ENCODE results near the gene INPP5A.

- TF ChIP-seq, protein P1, sequence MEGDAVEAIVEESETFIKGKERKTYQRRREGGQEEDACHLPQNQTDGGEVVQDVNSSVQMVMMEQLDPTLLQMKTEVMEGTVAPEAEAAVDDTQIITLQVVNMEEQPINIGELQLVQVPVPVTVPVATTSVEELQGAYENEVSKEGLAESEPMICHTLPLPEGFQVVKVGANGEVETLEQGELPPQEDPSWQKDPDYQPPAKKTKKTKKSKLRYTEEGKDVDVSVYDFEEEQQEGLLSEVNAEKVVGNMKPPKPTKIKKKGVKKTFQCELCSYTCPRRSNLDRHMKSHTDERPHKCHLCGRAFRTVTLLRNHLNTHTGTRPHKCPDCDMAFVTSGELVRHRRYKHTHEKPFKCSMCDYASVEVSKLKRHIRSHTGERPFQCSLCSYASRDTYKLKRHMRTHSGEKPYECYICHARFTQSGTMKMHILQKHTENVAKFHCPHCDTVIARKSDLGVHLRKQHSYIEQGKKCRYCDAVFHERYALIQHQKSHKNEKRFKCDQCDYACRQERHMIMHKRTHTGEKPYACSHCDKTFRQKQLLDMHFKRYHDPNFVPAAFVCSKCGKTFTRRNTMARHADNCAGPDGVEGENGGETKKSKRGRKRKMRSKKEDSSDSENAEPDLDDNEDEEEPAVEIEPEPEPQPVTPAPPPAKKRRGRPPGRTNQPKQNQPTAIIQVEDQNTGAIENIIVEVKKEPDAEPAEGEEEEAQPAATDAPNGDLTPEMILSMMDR (IDR thresholded peaks at IDR 0.05; ENCODE audit: poor library complexity) = no peak
- no peak for TF ChIP-seq EZH2phosphoT487 (IDR thresholded peaks at IDR 0.05; ENCODE audit: low read depth, severe bottlenecking, unreplicated experiment)
Observed at GRCh38 chr10:132746801-132747625, 209.4 kb downstream of the INPP5A start.
